Measurements from ENCODE around the gene HK3. TPM values are rescaled to one million over a fixed set of nuclear protein-coding genes. Genes with fewer than 3 reads are reported as not detected.

HK3 gene
- total RNA-seq, 1 donor from 2014 or later, result 0.51 TPM

GRCh38 chr5:176886336-176887251 is 12.6 kb downstream of the HK3 start:
- peaks cover 15% of the 10 kb centered on the region for H3K4me1 Mint-ChIP-seq (ENCODE audit: unreplicated experiment)
- no peak overlapping the region for H3K4me3 Mint-ChIP-seq (ENCODE audit: unreplicated experiment)
- peak; percentile 2 for DNase-seq (ENCODE audit: low spot score)
- H3K27me3 Mint-ChIP-seq (ENCODE audit: unreplicated experiment), result peaks cover 20% of the 10 kb centered on the region
- H3K27ac Mint-ChIP-seq (ENCODE audit: unreplicated experiment), result no peak overlapping the region
- no peaks in the 10 kb centered on the region for H3K9me3 Mint-ChIP-seq (ENCODE audit: unreplicated experiment)
- H3K36me3 Mint-ChIP-seq (ENCODE audit: low read depth, unreplicated experiment), result peaks cover 8% of the 10 kb centered on the region
- TF ChIP-seq CTCF (IDR thresholded peaks at IDR 0.05; ENCODE audit: unreplicated experiment), result no peak

GRCh38 chr5:176884571-176884890 is 14.6 kb downstream of the HK3 start:
- no peak for DNase-seq (ENCODE audit: low spot score)
- H3K27ac Mint-ChIP-seq (ENCODE audit: unreplicated experiment), result no peak overlapping the region
- peaks cover 15% of the 10 kb centered on the region for H3K4me1 Mint-ChIP-seq (ENCODE audit: unreplicated experiment)
- H3K36me3 Mint-ChIP-seq (ENCODE audit: low read depth, unreplicated experiment), result peaks cover 8% of the 10 kb centered on the region
- H3K9me3 Mint-ChIP-seq (ENCODE audit: unreplicated experiment), result no peaks in the 10 kb centered on the region
- no peak overlapping the region for H3K4me3 Mint-ChIP-seq (ENCODE audit: unreplicated experiment)
- H3K27me3 Mint-ChIP-seq (ENCODE audit: unreplicated experiment), result peaks cover 15% of the 10 kb centered on the region
- no peak for TF ChIP-seq CTCF (IDR thresholded peaks at IDR 0.05; ENCODE audit: unreplicated experiment)

- no peak for DNase-seq (ENCODE audit: low spot score)
- Mint-ChIP-seq H3K27ac (ENCODE audit: unreplicated experiment) (no peak overlapping the region), H3K9me3 (ENCODE audit: unreplicated experiment) (no peaks in the 10 kb centered on the region), H3K4me1 (ENCODE audit: unreplicated experiment) (peaks cover 15% of the 10 kb centered on the region), H3K36me3 (ENCODE audit: low read depth, unreplicated experiment) (peaks cover 8% of the 10 kb centered on the region), H3K27me3 (ENCODE audit: unreplicated experiment) (peaks cover 15% of the 10 kb centered on the region), H3K4me3 (ENCODE audit: unreplicated experiment) (peak overlapping the region; percentile 3)
- TF ChIP-seq CTCF (IDR thresholded peaks at IDR 0.05; ENCODE audit: unreplicated experiment), result no peak
Observed at GRCh38 chr5:176883700-176884570, 15.2 kb downstream of the HK3 start.

GRCh38 chr5:176882567-176882903 is 16.6 kb downstream of the HK3 start:
- Mint-ChIP-seq H3K9me3 (ENCODE audit: unreplicated experiment) (no peaks in the 10 kb centered on the region), H3K4me3 (ENCODE audit: unreplicated experiment) (no peak overlapping the region), H3K4me1 (ENCODE audit: unreplicated experiment) (peaks cover 15% of the 10 kb centered on the region), H3K27ac (ENCODE audit: unreplicated experiment) (no peak overlapping the region), H3K27me3 (ENCODE audit: unreplicated experiment) (peaks cover 13% of the 10 kb centered on the region), H3K36me3 (ENCODE audit: low read depth, unreplicated experiment) (peaks cover 8% of the 10 kb centered on the region)
- no peak for TF ChIP-seq CTCF (IDR thresholded peaks at IDR 0.05; ENCODE audit: unreplicated experiment)
- DNase-seq (ENCODE audit: low spot score), result no peak

Data from endothelial cell (in vitro differentiated cells).